ENCODE results near the gene ETV2.

- TF ChIP-seq CTCF (IDR thresholded peaks at IDR 0.05) (no peak), POLR2A (IDR thresholded peaks at IDR 0.05) (no peak)
Observed at GRCh38 chr19:35644987-35645679, 3.6 kb downstream of the ETV2 start.

Data from body of pancreas (tissue), 4 donors.